Natural killer cell (primary cell): ENCODE data around the gene CYP2U1. TPM values are rescaled to one million over a fixed set of nuclear protein-coding genes. Genes with fewer than 3 reads are reported as not detected.
A peak's percentile ranks its signal among the peaks of the same experiment; 100 is the strongest.
"Not testable (repeated sequence)": the region's sequence is repeated elsewhere in the genome, so short reads cannot be mapped to it uniquely, and the experiment has no call there.

Experiments used
- ATAC-seq, 3 donors: fragments of 150-1000 bp in 2 of 3; fragments of 200-7000 bp in 1 of 3; cut with Tn5 transposase; 1 replicate in 1 of 3; 2 replicates in 2 of 3; pipeline ENCODE4 v1.10.0; 2021; ENCODE audit warnings: mild to moderate bottlenecking in 2 of 3, moderate library complexity in 2 of 3
- DNase-seq, 2 donors: peaks; one replicate each; pipeline versions ENCODE4 v3.0.0 to v3.0.0-alpha.2; 2013 to 2021; ENCODE audit warnings: mixed read lengths in 1 of 2
- H3K27ac ChIP-seq: one replicate; pipeline ENCODE4 v1.5.1; 2013; ENCODE audit warnings: mild to moderate bottlenecking, low read length
- H3K27me3 ChIP-seq: one replicate; pipeline ENCODE4 v1.6.1; 2013; ENCODE audit warnings: low read length; ENCODE audit not compliant: control insufficient read depth, insufficient read depth
- H3K36me3 ChIP-seq: one replicate; pipeline ENCODE4 v1.6.1; 2013; ENCODE audit warnings: low read length; ENCODE audit not compliant: control insufficient read depth, insufficient read depth
- H3K4me1 ChIP-seq: one replicate; pipeline ENCODE4 v1.6.1; 2013; ENCODE audit warnings: low read length; ENCODE audit not compliant: control insufficient read depth, insufficient read depth
- H3K4me3 ChIP-seq: one replicate; pipeline ENCODE4 v1.5.1; 2013; ENCODE audit warnings: low read length
- H3K9me3 ChIP-seq: one replicate; pipeline ENCODE4 v1.6.1; 2013; ENCODE audit warnings: low read length; ENCODE audit not compliant: control insufficient read depth, insufficient read depth
- H3K27ac Mint-ChIP-seq, 2 donors: one replicate each; pipeline ENCODE4 v1.8.0; 2022; ENCODE audit warnings: mild to moderate bottlenecking in 2 of 2, mixed read lengths in 2 of 2, moderate library complexity in 1 of 2
- H3K27me3 Mint-ChIP-seq, 2 donors: one replicate each; pipeline ENCODE4 v1.8.0; 2022; ENCODE audit warnings: low read depth in 2 of 2, mixed read lengths in 2 of 2
- H3K36me3 Mint-ChIP-seq: one replicate; pipeline ENCODE4 v1.8.0; 2022; ENCODE audit warnings: mixed read lengths
- H3K4me1 Mint-ChIP-seq, 2 donors: one replicate each; pipeline ENCODE4 v1.8.0; 2022; ENCODE audit warnings: mixed read lengths in 2 of 2
- H3K4me3 Mint-ChIP-seq: one replicate; pipeline ENCODE4 v1.8.0; 2022; ENCODE audit warnings: mild to moderate bottlenecking, moderate library complexity, mixed read lengths
- H3K9me3 Mint-ChIP-seq, 2 donors: one replicate each; pipeline ENCODE4 v1.8.0; 2022; ENCODE audit warnings: mixed read lengths in 2 of 2
- CTCF ChIP-seq: fragments of 200-600 bp; IDR thresholded peaks from one replicate; pipeline ENCODE4 v1.8.0; 2022; ENCODE audit warnings: antibody characterized with exemption
- WGBS: methylation state at CpG from one replicate; pipeline ENCODE4 v1.1.7; 2013; ENCODE audit warnings: missing lambda C conversion rate; ENCODE audit not compliant: insufficient coverage; 5-methylcytosine and 5-hydroxymethylcytosine counted together
- intact Hi-C: fragments of 100-400 bp; cut with micrococcal nuclease; formaldehyde crosslinking; loops from one replicate; pipeline ENCODE4 v1.14.2; 2022
- total RNA-seq, 4 donors: library from RNA; stranded (reverse); fragments of 120-200 nt in 1 of 4; gene quantifications; one replicate each; pipeline versions ENCODE4 v1.2.3 to v1.2.4, GENCODE V29; 2013 to 2022

The CYP2U1 gene
- total RNA-seq, 3 donors from 2014 or later (not counting 1 experiment from before 2014, with no cell fraction given): 2.5 to 4.5 (median 3.4) TPM

GRCh38 chr4:107967921-107968320 lies 36.6 kb downstream of the CYP2U1 start:
- H3K27ac ChIP-seq, H3K9me3 ChIP-seq, H3K4me3 Mint-ChIP-seq, ATAC-seq, intact Hi-C loops, H3K36me3 Mint-ChIP-seq, H3K4me1 ChIP-seq, H3K4me3 ChIP-seq, H3K4me1 Mint-ChIP-seq, DNase-seq, H3K27ac Mint-ChIP-seq, H3K9me3 Mint-ChIP-seq, H3K36me3 ChIP-seq, H3K27me3 ChIP-seq: not testable (repeated sequence)
- H3K27me3 Mint-ChIP-seq: peaks cover 9 to 32% of the 10 kb centered on the region in 2 donors
- WGBS: 86% methylated on average over 1 of the region's 1 CpG

- H3K4me3 Mint-ChIP-seq: no peak overlapping the region
- Histone ChIP-seq H3K9me3 (no peaks in the 10 kb centered on the region), H3K27ac (no peak overlapping the region), H3K4me3 (no peak overlapping the region), H3K27me3 (no peaks in the 10 kb centered on the region), H3K4me1 (peaks cover 4% of the 10 kb centered on the region), H3K36me3 (no peaks in the 10 kb centered on the region)
- no peak overlapping the region for H3K27ac Mint-ChIP-seq
- peaks cover 3 to 16% of the 10 kb centered on the region in 2 donors for H3K27me3 Mint-ChIP-seq
- WGBS: 94% methylated on average over 12 of the region's 12 CpGs
- DNase-seq: no peak
- H3K9me3 Mint-ChIP-seq: peaks cover 0 to 5% of the 10 kb centered on the region in 2 donors
- no peak for TF ChIP-seq CTCF
- H3K36me3 Mint-ChIP-seq: no peaks in the 10 kb centered on the region
- no peak for ATAC-seq
- intact Hi-C loops: no loop called here
- H3K4me1 Mint-ChIP-seq: peaks cover 17 to 24% of the 10 kb centered on the region in 2 donors
These were observed 38.9 kb downstream of the CYP2U1 start for GRCh38 chr4:107970063-107970798.

GRCh38 chr4:107972605-107973004 lies 41.3 kb downstream of the CYP2U1 start:
- Mint-ChIP-seq H3K9me3 (peaks cover 0 to 5% of the 10 kb centered on the region in 2 donors), H3K4me3 (no peak overlapping the region), H3K27ac (no peak overlapping the region), H3K36me3 (no peaks in the 10 kb centered on the region), H3K4me1 (peaks cover 17 to 24% of the 10 kb centered on the region in 2 donors), H3K27me3 (peaks cover 3 to 15% of the 10 kb centered on the region in 2 donors)
- DNase-seq (no peak), ATAC-seq (no peak)
- H3K4me1 ChIP-seq: peaks cover 4% of the 10 kb centered on the region
- H3K36me3 ChIP-seq: no peaks in the 10 kb centered on the region
- intact Hi-C loops: no loop called here
- H3K27ac ChIP-seq: no peak overlapping the region
- H3K27me3 ChIP-seq: no peaks in the 10 kb centered on the region
- no peaks in the 10 kb centered on the region for H3K9me3 ChIP-seq
- H3K4me3 ChIP-seq: no peak overlapping the region
- TF ChIP-seq CTCF: no peak

GRCh38 chr4:107974523-107974922 lies 43.2 kb downstream of the CYP2U1 start:
- ATAC-seq (peak; percentile 10 to 73 (median 65)), DNase-seq (no peak)
- H3K4me1 Mint-ChIP-seq: peaks cover 17 to 24% of the 10 kb centered on the region in 2 donors
- H3K27me3 Mint-ChIP-seq: peaks cover 3 to 8% of the 10 kb centered on the region in 2 donors
- peaks cover 0 to 5% of the 10 kb centered on the region in 2 donors for H3K9me3 Mint-ChIP-seq
- intact Hi-C loops: no loop called here
- no peaks in the 10 kb centered on the region for H3K27me3 ChIP-seq
- H3K27ac Mint-ChIP-seq: peak overlapping the region in 1 of 2 donors; percentile 3
- peaks cover 4% of the 10 kb centered on the region for H3K4me1 ChIP-seq
- no peaks in the 10 kb centered on the region for H3K9me3 ChIP-seq
- TF ChIP-seq CTCF: no peak
- H3K4me3 ChIP-seq: no peak overlapping the region
- no peak overlapping the region for H3K27ac ChIP-seq
- H3K4me3 Mint-ChIP-seq: no peak overlapping the region
- 73% methylated on average over 3 of the region's 3 CpGs for WGBS
- H3K36me3 Mint-ChIP-seq: no peaks in the 10 kb centered on the region
- no peaks in the 10 kb centered on the region for H3K36me3 ChIP-seq
